CD4-positive, alpha-beta memory T cell (primary cell): ENCODE measurements around the gene CAMK2G. TPM values are rescaled to one million over a fixed set of nuclear protein-coding genes. Genes with fewer than 3 reads are reported as not detected.
"Not testable (repeated sequence)": the region's sequence is repeated elsewhere in the genome, so short reads cannot be mapped to it uniquely, and the experiment has no call there.

Source experiments
- CTCF ChIA-PET: fragments of 350-600 bp; sonication (Branson Sonifier 250); formaldehyde crosslinking; loops from one replicate; lab custom pipeline; 2021; ENCODE audit warnings: inconsistent platforms; ENCODE audit not compliant: partially characterized antibody; lab: Charles Lee
- POLR2A ChIA-PET: fragments of 350-600 bp; sonication (Branson Sonifier 250); formaldehyde crosslinking; loops from one replicate; lab custom pipeline; 2021; ENCODE audit not compliant: partially characterized antibody; lab: Charles Lee
- DNase-seq, 5 donors: peaks; one replicate each; pipeline versions ENCODE4 v3.0.0 to v3.0.0-alpha.2; 2020 to 2022; ENCODE audit warnings: mixed read lengths in 1 of 5
- H3K27ac ChIP-seq: one replicate; pipeline ENCODE4 v1.7.0; 2013; ENCODE audit warnings: low read depth, low read length
- H3K27me3 ChIP-seq: 2 replicates; pipeline ENCODE4 v1.7.0; 2013; ENCODE audit warnings: mild to moderate bottlenecking, low read length, moderate library complexity; ENCODE audit not compliant: insufficient read depth
- H3K36me3 ChIP-seq: 2 replicates; pipeline ENCODE4 v1.7.0; 2013; ENCODE audit warnings: mild to moderate bottlenecking, low read length, moderate library complexity; ENCODE audit not compliant: insufficient read depth
- H3K4me1 ChIP-seq: 2 replicates; pipeline ENCODE4 v1.7.0; 2013; ENCODE audit warnings: mild to moderate bottlenecking, low read length, moderate library complexity; ENCODE audit not compliant: insufficient read depth
- H3K4me3 ChIP-seq, 2 donors: one replicate each; pipeline ENCODE4 v1.7.0; 2013; ENCODE audit warnings: low read length in 2 of 2, mild to moderate bottlenecking in 1 of 2
- H3K9me3 ChIP-seq, 2 donors: one replicate each; pipeline ENCODE4 v1.7.0; 2013; ENCODE audit warnings: low read length in 2 of 2, control low read depth in 1 of 2; ENCODE audit not compliant: control insufficient read depth in 1 of 2
- H3K27ac Mint-ChIP-seq, 7 donors: one replicate each; pipeline ENCODE4 v1.8.0; 2020 to 2021; ENCODE audit warnings: mixed read lengths in 7 of 7, mild to moderate bottlenecking in 6 of 7, inconsistent platforms in 3 of 7, moderate library complexity in 3 of 7
- H3K27me3 Mint-ChIP-seq, 2 donors: one replicate each; pipeline ENCODE4 v1.8.0; 2020 to 2021; ENCODE audit warnings: mixed read lengths in 2 of 2
- H3K36me3 Mint-ChIP-seq, 2 donors: one replicate each; pipeline ENCODE4 v1.8.0; 2020 to 2021; ENCODE audit warnings: mixed read lengths in 2 of 2, inconsistent platforms in 1 of 2, mild to moderate bottlenecking in 1 of 2
- H3K4me1 Mint-ChIP-seq, 4 donors: one replicate each; pipeline ENCODE4 v1.8.0; 2020 to 2021; ENCODE audit warnings: mixed read lengths in 4 of 4, mild to moderate bottlenecking in 1 of 4
- H3K4me3 Mint-ChIP-seq, 8 donors: one replicate each; pipeline ENCODE4 v1.8.0; 2020 to 2021; ENCODE audit warnings: mixed read lengths in 8 of 8, mild to moderate bottlenecking in 7 of 8, moderate library complexity in 6 of 8, inconsistent platforms in 3 of 8
- H3K9me3 Mint-ChIP-seq, 8 donors: one replicate each; pipeline ENCODE4 v1.8.0; 2020 to 2021; ENCODE audit warnings: mixed read lengths in 8 of 8, mild to moderate bottlenecking in 5 of 8, inconsistent platforms in 3 of 8, moderate library complexity in 1 of 8
- intact Hi-C: fragments of 100-400 bp; cut with micrococcal nuclease; formaldehyde crosslinking; loops from one replicate; pipeline ENCODE4 v1.15.1; 2023
- polyA plus RNA-seq, 2 donors: library from polyadenylated mRNA; unstranded; fragments of 300-500 nt; fragmentation: Illumina TruSeq; gene quantifications; one replicate each; pipeline ENCODE4 v1.2.3, GENCODE V29; 2021
- total RNA-seq, 2 experiments: library from RNA; stranded (reverse); gene quantifications; one replicate each; pipeline ENCODE4 v1.2.3, GENCODE V29; 2021

CAMK2G gene
- total and polyA plus RNA-seq, 4 experiments from 2014 or later, result 3.8 to 70.4 (median 36.0) TPM

- no peak overlapping the region for H3K27ac ChIP-seq
- Mint-ChIP-seq H3K27ac (peak overlapping the region in 2 of 7 donors; percentile 46 to 63), H3K4me3 (no peak overlapping the region), H3K4me1 (peaks cover 0 to 7% (median 0%) of the 10 kb centered on the region in 4 donors), H3K9me3 (no peaks in the 10 kb centered on the region), H3K27me3 (no peaks in the 10 kb centered on the region), H3K36me3 (peaks cover 28 to 77% of the 10 kb centered on the region in 2 donors)
- peaks cover 73% of the 10 kb centered on the region for H3K36me3 ChIP-seq
- no peaks in the 10 kb centered on the region for H3K27me3 ChIP-seq
- no peak for DNase-seq
- ChIA-PET POLR2A (interaction anchor here (1.2 to 2.2 kb wide), 4 partner anchors 10 to 69 kb away, joined by 4 to 16 read pairs (median 10); partner anchors contain the start of gene ZSWIM8), CTCF (no interaction called here)
- no peak overlapping the region for H3K4me3 ChIP-seq
- H3K9me3 ChIP-seq, result no peaks in the 10 kb centered on the region
- H3K4me1 ChIP-seq, result no peaks in the 10 kb centered on the region
- intact Hi-C loops, result no loop called here
These were observed 75.3 kb downstream of the CAMK2G start for GRCh38 chr10:73798927-73799560.

- no peaks in the 10 kb centered on the region for H3K9me3 Mint-ChIP-seq
- H3K27me3 Mint-ChIP-seq, result no peaks in the 10 kb centered on the region
- Histone ChIP-seq H3K4me1 (no peaks in the 10 kb centered on the region), H3K4me3 (no peak overlapping the region), H3K27me3 (no peaks in the 10 kb centered on the region), H3K9me3 (no peaks in the 10 kb centered on the region), H3K27ac (no peak overlapping the region), H3K36me3 (peaks cover 73% of the 10 kb centered on the region)
- H3K4me1 Mint-ChIP-seq, result peaks cover 0 to 1% (median under 1%) of the 10 kb centered on the region in 4 donors
- POLR2A ChIA-PET, result interaction anchor here (1.9 to 2.2 kb wide), 3 partner anchors 11 to 26 kb away, joined by 7 to 16 read pairs (median 13); partner anchors contain the start of gene ZSWIM8
- peak overlapping the region in 2 of 8 donors; percentile 17 to 18 for H3K4me3 Mint-ChIP-seq
- intact Hi-C loops, result no loop called here
- peak overlapping the region in 2 of 7 donors; percentile 46 to 79 for H3K27ac Mint-ChIP-seq
- CTCF ChIA-PET, result no interaction called here
- H3K36me3 Mint-ChIP-seq, result peaks cover 27 to 76% of the 10 kb centered on the region in 2 donors
- DNase-seq, result no peak
These were observed 76.3 kb downstream of the CAMK2G start for GRCh38 chr10:73798087-73798486.

GRCh38 chr10:73797324-73798025 is 76.9 kb downstream of the CAMK2G start:
- H3K36me3 ChIP-seq, result peaks cover 73% of the 10 kb centered on the region
- CTCF ChIA-PET, result no interaction called here
- Mint-ChIP-seq H3K4me3 (peak overlapping the region in 2 of 8 donors; percentile 17 to 18), H3K27ac (peak overlapping the region in 5 of 7 donors; percentile 9 to 66 (median 29)), H3K4me1 (peaks cover 0 to 3% (median 1%) of the 10 kb centered on the region in 4 donors), H3K9me3 (no peaks in the 10 kb centered on the region), H3K27me3 (no peaks in the 10 kb centered on the region), H3K36me3 (peaks cover 24 to 77% of the 10 kb centered on the region in 2 donors)
- H3K27ac ChIP-seq, result no peak overlapping the region
- POLR2A ChIA-PET, result interaction anchor here (1.7 to 2.1 kb wide), 2 partner anchors 9 to 25 kb away, joined by 6 to 7 read pairs; a partner anchor contains a TSS
- intact Hi-C loops, result no loop called here
- H3K4me3 ChIP-seq, result no peak overlapping the region
- H3K4me1 ChIP-seq, result no peaks in the 10 kb centered on the region
- no peaks in the 10 kb centered on the region for H3K27me3 ChIP-seq
- DNase-seq, result no peak
- H3K9me3 ChIP-seq, result no peaks in the 10 kb centered on the region

- ChIA-PET POLR2A (interaction anchor here (1.7 to 2.1 kb wide), 2 partner anchors 10 to 25 kb away, joined by 6 to 7 read pairs; a partner anchor contains a TSS), CTCF (no interaction called here)
- DNase-seq, result no peak
- Mint-ChIP-seq H3K36me3 (peaks cover 22 to 71% of the 10 kb centered on the region in 2 donors), H3K9me3 (no peaks in the 10 kb centered on the region), H3K4me1 (peaks cover 0 to 3% (median 1%) of the 10 kb centered on the region in 4 donors), H3K27ac (peak overlapping the region in 2 of 7 donors; percentile 45 to 74), H3K27me3 (no peaks in the 10 kb centered on the region), H3K4me3 (no peak overlapping the region)
- intact Hi-C loops, result no loop called here
- H3K27me3 ChIP-seq, result no peaks in the 10 kb centered on the region
- H3K4me3 ChIP-seq, result no peak overlapping the region
- H3K4me1 ChIP-seq, result no peaks in the 10 kb centered on the region
- peaks cover 73% of the 10 kb centered on the region for H3K36me3 ChIP-seq
- no peaks in the 10 kb centered on the region for H3K9me3 ChIP-seq
- no peak overlapping the region for H3K27ac ChIP-seq
These were observed 77.6 kb downstream of the CAMK2G start for GRCh38 chr10:73796766-73797165.

GRCh38 chr10:73796035-73796434 is 78.3 kb downstream of the CAMK2G start:
- CTCF ChIA-PET, intact Hi-C loops, H3K27ac ChIP-seq, H3K9me3 Mint-ChIP-seq, H3K27me3 ChIP-seq, H3K4me1 Mint-ChIP-seq, H3K27me3 Mint-ChIP-seq, H3K4me3 ChIP-seq, H3K9me3 ChIP-seq, H3K4me1 ChIP-seq, H3K4me3 Mint-ChIP-seq, DNase-seq: not testable (repeated sequence)
- H3K27ac Mint-ChIP-seq, result peak overlapping the region in 3 of 7 donors; percentile 45 to 80 (median 74)
- H3K36me3 Mint-ChIP-seq, result peaks cover 27 to 71% of the 10 kb centered on the region in 2 donors
- POLR2A ChIA-PET, result interaction anchor here (0.7 to 1.7 kb wide), 3 partner anchors 9 to 65 kb away, joined by 3 to 6 read pairs (median 3); no protein-coding TSS in a partner anchor
- H3K36me3 ChIP-seq, result peaks cover 73% of the 10 kb centered on the region

- H3K36me3 Mint-ChIP-seq, result peaks cover 31 to 71% of the 10 kb centered on the region in 2 donors
- H3K4me1 ChIP-seq, H3K27me3 ChIP-seq, H3K27ac ChIP-seq, H3K4me3 ChIP-seq, DNase-seq, intact Hi-C loops, H3K4me1 Mint-ChIP-seq, H3K9me3 Mint-ChIP-seq, H3K4me3 Mint-ChIP-seq, H3K9me3 ChIP-seq, H3K27me3 Mint-ChIP-seq: not testable (repeated sequence)
- peak overlapping the region in 1 of 7 donors; percentile 60 for H3K27ac Mint-ChIP-seq
- peaks cover 75% of the 10 kb centered on the region for H3K36me3 ChIP-seq
- ChIA-PET CTCF (interaction anchor here (2.4 kb wide), 1 partner anchor 10 kb away, joined by 5 read pairs; the partner anchor contains the start of gene ZSWIM8), POLR2A (interaction anchor here (0.7 to 2.0 kb wide), 6 partner anchors 9 to 64 kb away, joined by 3 to 10 read pairs (median 6); partner anchors contain the start of gene ZSWIM8)
These were observed 78.9 kb downstream of the CAMK2G start for GRCh38 chr10:73795491-73795890.

- ChIA-PET POLR2A (interaction anchor here (1.3 to 1.8 kb wide), 2 partner anchors 21 to 25 kb away, joined by 3 to 5 read pairs; a partner anchor contains a TSS), CTCF (interaction anchor here (1.2 to 2.4 kb wide), 2 partner anchors 8 to 10 kb away, joined by 3 to 5 read pairs; partner anchors contain the start of gene ZSWIM8)
- Mint-ChIP-seq H3K9me3 (no peaks in the 10 kb centered on the region), H3K27me3 (no peaks in the 10 kb centered on the region), H3K4me3 (no peak overlapping the region), H3K27ac (peak overlapping the region in 4 of 7 donors; percentile 39 to 65 (median 45)), H3K4me1 (peaks cover 0 to 6% (median 3%) of the 10 kb centered on the region in 4 donors), H3K36me3 (peaks cover 42 to 79% of the 10 kb centered on the region in 2 donors)
- H3K27me3 ChIP-seq, result no peaks in the 10 kb centered on the region
- no peaks in the 10 kb centered on the region for H3K9me3 ChIP-seq
- no peak overlapping the region for H3K4me3 ChIP-seq
- DNase-seq, result no peak
- peaks cover 83% of the 10 kb centered on the region for H3K36me3 ChIP-seq
- intact Hi-C loops, result no loop called here
- H3K27ac ChIP-seq, result no peak overlapping the region
- H3K4me1 ChIP-seq, result peaks cover under 1% of the 10 kb centered on the region
These were observed 80.9 kb downstream of the CAMK2G start for GRCh38 chr10:73793456-73793855.
